ENCODE results near the gene TMC2.

GRCh38 chr20:2524709-2525506 lies 11.5 kb upstream of the TMC2 start:
- TF ChIP-seq, protein P1, sequence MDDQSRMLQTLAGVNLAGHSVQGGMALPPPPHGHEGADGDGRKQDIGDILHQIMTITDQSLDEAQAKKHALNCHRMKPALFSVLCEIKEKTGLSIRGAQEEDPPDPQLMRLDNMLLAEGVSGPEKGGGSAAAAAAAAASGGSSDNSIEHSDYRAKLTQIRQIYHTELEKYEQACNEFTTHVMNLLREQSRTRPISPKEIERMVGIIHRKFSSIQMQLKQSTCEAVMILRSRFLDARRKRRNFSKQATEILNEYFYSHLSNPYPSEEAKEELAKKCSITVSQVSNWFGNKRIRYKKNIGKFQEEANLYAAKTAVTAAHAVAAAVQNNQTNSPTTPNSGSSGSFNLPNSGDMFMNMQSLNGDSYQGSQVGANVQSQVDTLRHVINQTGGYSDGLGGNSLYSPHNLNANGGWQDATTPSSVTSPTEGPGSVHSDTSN (IDR thresholded peaks at IDR 0.05): 0 out of 2 replicates have a peak, but pooled peaks have one; percentile 17
- TF ChIP-seq, protein P2, sequence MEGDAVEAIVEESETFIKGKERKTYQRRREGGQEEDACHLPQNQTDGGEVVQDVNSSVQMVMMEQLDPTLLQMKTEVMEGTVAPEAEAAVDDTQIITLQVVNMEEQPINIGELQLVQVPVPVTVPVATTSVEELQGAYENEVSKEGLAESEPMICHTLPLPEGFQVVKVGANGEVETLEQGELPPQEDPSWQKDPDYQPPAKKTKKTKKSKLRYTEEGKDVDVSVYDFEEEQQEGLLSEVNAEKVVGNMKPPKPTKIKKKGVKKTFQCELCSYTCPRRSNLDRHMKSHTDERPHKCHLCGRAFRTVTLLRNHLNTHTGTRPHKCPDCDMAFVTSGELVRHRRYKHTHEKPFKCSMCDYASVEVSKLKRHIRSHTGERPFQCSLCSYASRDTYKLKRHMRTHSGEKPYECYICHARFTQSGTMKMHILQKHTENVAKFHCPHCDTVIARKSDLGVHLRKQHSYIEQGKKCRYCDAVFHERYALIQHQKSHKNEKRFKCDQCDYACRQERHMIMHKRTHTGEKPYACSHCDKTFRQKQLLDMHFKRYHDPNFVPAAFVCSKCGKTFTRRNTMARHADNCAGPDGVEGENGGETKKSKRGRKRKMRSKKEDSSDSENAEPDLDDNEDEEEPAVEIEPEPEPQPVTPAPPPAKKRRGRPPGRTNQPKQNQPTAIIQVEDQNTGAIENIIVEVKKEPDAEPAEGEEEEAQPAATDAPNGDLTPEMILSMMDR (IDR thresholded peaks at IDR 0.05): peak; percentile 38; the same call in 2 of the 3 replicates
- TF ChIP-seq POLR2A (IDR thresholded peaks at IDR 0.05; ENCODE audit: low read length) (no peak), MYC (IDR thresholded peaks at IDR 0.05; ENCODE audit: borderline replicate concordance, low read length) (no peak), HDAC2 (IDR thresholded peaks at IDR 0.05) (no peak), RFX5 (IDR thresholded peaks at IDR 0.05) (no peak), KDM5A (IDR thresholded peaks at IDR 0.05) (no peak), RAD21 (conservative IDR thresholded peaks at IDR 0.05 in 1 of 2, IDR thresholded peaks at IDR 0.05 in 1 of 2) (no peak; a peak in 2 of 5 replicates), HEYL (CRISPR knock-in tag; IDR thresholded peaks at IDR 0.05) (no peak), HOXA7 (CRISPR knock-in tag; IDR thresholded peaks at IDR 0.05) (no peak)
- TF ChIP-seq, protein P3, sequence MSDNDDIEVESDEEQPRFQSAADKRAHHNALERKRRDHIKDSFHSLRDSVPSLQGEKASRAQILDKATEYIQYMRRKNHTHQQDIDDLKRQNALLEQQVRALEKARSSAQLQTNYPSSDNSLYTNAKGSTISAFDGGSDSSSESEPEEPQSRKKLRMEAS (IDR thresholded peaks at IDR 0.05): no peak; the same call in 1 of the 2 replicates
- TF ChIP-seq, protein P4, sequence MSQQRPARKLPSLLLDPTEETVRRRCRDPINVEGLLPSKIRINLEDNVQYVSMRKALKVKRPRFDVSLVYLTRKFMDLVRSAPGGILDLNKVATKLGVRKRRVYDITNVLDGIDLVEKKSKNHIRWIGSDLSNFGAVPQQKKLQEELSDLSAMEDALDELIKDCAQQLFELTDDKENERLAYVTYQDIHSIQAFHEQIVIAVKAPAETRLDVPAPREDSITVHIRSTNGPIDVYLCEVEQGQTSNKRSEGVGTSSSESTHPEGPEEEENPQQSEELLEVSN (IDR thresholded peaks at IDR 0.05; ENCODE audit: borderline replicate concordance, low read depth): no peak; the same call in none of the 2 replicates
